Ascending aorta (tissue), 2 donors: ENCODE measurements around the gene KCNC4. TPM values are rescaled to one million over a fixed set of nuclear protein-coding genes. Genes with fewer than 3 reads are reported as not detected.
A peak's percentile ranks its signal among the peaks of the same experiment; 100 is the strongest.

Experiments
- DNase-seq, 2 donors: peaks; one replicate each; pipeline ENCODE4 v3.0.0-alpha.2; 2019; ENCODE audit warnings: low spot score in 2 of 2
- H3K27ac ChIP-seq, 2 donors: fragments of 200-600 bp; sonication (generic); one replicate each; pipeline ENCODE4 v1.5.1; 2016 to 2017; ENCODE audit warnings: mild to moderate bottlenecking in 1 of 2
- H3K27me3 ChIP-seq: fragments of 200-600 bp; sonication (generic); one replicate; pipeline ENCODE4 v1.5.1; 2017
- H3K36me3 ChIP-seq, 2 donors: fragments of 200-600 bp; sonication (generic); one replicate each; pipeline ENCODE4 v1.5.1; 2016
- H3K4me1 ChIP-seq, 2 donors: fragments of 200-600 bp; sonication (generic); one replicate each; pipeline ENCODE4 v1.5.1; 2016 to 2017; ENCODE audit warnings: mild to moderate bottlenecking in 1 of 2
- H3K4me3 ChIP-seq, 2 donors: fragments of 200-600 bp; sonication (generic); one replicate each; pipeline ENCODE4 v1.5.1; 2016 to 2017; ENCODE audit warnings: mild to moderate bottlenecking in 1 of 2
- H3K9me3 ChIP-seq, 2 donors: fragments of 200-600 bp; sonication (generic); one replicate each; pipeline ENCODE4 v1.5.1; 2016
- intact Hi-C: fragments of 100-400 bp; cut with DNase I; formaldehyde crosslinking; loops from one replicate; pipeline ENCODE4 v1.15.1; 2023
- total RNA-seq: library from RNA; depleted of rRNA; stranded (reverse); fragments of >200 nt; gene quantifications from one replicate; pipeline ENCODE4 v1.1.0, GENCODE V29; 2016
- TF ChIP-seq, protein P1 (sequence below), 3 experiments: fragments of 200-600 bp in 2 of 3; fragments of 450-650 bp in 1 of 3; sonication (generic) in 2 of 3; IDR thresholded peaks; one replicate each; pipeline ENCODE4 v1.5.1; 2016 to 2019; ENCODE audit warnings: antibody characterized with exemption in 3 of 3, mild to moderate bottlenecking in 1 of 3, moderate library complexity in 1 of 3

KCNC4 gene
- total RNA-seq, 1 donor from 2014 or later: 8.4 TPM

DNA sequence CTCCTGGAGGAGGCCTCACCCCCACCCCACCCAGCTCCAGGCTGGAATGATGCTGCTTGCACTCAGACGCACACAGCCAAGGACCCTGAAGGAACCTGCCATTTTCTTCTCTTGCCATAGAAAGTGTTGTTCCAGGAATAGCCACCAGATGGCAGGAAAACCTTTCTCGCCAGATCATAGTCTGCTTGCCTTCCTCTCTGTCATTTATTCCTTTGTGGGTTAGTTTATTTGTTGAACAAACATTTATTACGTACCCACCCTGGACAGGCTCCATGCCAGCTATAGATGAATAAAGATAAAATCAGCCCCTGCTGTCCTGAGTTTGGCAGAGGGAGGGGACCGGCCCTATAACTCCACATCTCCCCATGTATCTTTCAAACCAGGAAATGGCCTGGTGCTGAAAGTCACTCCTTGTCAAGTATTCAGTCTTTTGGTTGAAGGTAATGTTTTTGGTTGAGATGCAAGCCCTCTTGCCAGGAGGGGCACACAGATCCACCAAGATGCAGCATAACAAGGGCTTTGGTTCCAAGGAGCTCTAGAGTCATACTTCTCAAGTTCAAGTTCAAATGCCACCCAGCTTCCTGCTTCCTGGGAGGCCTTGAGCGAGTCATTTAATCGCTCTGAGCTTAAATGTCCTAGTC lies 7.0 kb upstream of the KCNC4 start:
- intact Hi-C loops: loop anchor here (1.0 kb wide), 2 partner anchors 109 to 257 kb away; no protein-coding TSS in a partner anchor
- no peaks in the 10 kb centered on the region for H3K27me3 ChIP-seq
- H3K36me3 ChIP-seq: no peaks in the 10 kb centered on the region
- H3K27ac ChIP-seq: no peak overlapping the region
- H3K4me3 ChIP-seq: no peak overlapping the region
- DNase-seq: peak in 1 of 2 donors; percentile 81
- H3K4me1 ChIP-seq: no peaks in the 10 kb centered on the region
- H3K9me3 ChIP-seq: no peaks in the 10 kb centered on the region
- TF ChIP-seq, protein P1, sequence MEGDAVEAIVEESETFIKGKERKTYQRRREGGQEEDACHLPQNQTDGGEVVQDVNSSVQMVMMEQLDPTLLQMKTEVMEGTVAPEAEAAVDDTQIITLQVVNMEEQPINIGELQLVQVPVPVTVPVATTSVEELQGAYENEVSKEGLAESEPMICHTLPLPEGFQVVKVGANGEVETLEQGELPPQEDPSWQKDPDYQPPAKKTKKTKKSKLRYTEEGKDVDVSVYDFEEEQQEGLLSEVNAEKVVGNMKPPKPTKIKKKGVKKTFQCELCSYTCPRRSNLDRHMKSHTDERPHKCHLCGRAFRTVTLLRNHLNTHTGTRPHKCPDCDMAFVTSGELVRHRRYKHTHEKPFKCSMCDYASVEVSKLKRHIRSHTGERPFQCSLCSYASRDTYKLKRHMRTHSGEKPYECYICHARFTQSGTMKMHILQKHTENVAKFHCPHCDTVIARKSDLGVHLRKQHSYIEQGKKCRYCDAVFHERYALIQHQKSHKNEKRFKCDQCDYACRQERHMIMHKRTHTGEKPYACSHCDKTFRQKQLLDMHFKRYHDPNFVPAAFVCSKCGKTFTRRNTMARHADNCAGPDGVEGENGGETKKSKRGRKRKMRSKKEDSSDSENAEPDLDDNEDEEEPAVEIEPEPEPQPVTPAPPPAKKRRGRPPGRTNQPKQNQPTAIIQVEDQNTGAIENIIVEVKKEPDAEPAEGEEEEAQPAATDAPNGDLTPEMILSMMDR (IDR thresholded peaks at IDR 0.05): peak; percentile 70 to 94 (median 79)

DNA sequence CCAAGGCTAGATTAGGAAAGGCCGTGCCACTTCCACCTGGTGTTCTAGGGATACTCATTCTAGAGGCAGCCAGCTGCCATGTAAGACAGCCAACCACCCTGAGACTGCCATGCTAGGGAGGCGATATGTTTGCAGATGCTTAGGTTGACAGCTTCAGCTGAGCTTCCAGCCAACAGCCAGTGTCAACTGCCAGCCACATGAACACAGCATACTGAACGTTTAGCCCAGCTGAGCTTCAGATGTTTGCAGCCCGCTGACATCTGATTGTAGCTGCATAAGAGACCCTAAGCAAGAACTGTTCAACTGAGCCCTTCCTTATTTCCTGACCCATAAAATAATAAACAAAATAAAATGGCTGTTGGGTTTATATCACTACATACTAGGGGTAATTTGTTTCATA lies 5.0 kb upstream of the KCNC4 start:
- DNase-seq: no peak
- no peaks in the 10 kb centered on the region for H3K36me3 ChIP-seq
- H3K4me1 ChIP-seq: peaks cover 3 to 7% of the 10 kb centered on the region in 2 donors
- TF ChIP-seq, protein P1 (IDR thresholded peaks at IDR 0.05): no peak
- no peaks in the 10 kb centered on the region for H3K27me3 ChIP-seq
- no peak overlapping the region for H3K27ac ChIP-seq
- intact Hi-C loops: no loop called here
- no peaks in the 10 kb centered on the region for H3K9me3 ChIP-seq
- H3K4me3 ChIP-seq: no peak overlapping the region

DNA sequence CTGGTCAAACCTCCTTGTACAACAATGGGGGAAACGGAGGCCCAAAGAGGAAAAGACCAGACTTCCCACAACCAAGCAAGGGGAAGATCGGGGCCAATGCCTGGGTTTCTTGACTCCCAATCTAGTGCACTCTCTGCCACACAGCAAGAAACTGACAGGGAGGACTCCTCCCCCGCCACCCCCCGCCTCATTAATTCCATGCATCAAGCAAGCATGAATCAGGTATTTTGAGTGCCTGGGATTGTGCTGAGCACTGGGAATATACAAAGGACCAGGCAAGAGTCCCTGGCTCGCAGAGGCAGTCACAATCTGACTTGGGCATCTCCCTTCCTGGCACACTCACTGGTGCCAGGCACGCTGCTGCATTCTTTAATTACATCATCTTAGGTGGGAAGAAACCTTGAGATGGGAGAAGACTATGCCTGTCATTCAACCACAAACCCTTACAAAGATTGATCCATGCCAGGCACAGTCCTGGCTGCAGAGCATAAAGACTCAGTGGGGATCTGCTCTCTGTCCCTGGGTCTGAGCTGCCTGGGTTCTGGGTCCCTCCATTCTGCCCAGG lies 4.4 kb upstream of the KCNC4 start:
- DNase-seq: no peak
- no peaks in the 10 kb centered on the region for H3K36me3 ChIP-seq
- TF ChIP-seq, protein P1 (IDR thresholded peaks at IDR 0.05): no peak

DNA sequence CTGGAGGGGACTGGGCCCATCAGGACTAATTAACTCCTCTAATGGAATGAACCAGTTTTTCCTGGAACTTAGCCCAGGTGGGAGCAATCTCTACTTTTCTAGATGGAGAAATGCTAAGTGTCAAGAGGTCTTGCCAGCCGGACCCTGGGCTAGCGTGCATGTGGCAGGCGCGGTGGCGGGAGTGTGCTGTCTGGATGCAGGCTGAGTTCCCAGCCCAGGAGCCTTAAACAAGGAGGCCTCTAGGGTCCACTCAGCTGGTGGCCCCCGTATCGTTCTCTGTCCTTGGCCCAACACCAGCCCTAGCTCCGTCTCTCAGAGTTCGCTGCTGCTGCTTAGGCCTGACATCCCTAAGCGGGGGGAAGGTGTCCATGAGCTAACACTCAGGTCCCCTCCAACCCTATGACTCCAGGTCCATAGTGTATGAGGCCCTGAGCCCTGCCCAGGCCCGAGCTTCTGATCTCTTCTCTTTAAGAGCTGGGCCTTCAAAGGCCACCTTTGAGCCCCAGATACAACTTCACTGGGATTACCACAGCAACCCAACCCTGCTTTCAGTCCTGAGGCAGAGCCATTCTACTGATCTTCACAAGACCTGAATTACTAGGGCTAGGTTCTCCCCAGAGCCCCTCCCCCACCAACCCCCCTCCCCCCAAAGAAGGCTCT lies 3.7 kb upstream of the KCNC4 start:
- H3K4me3 ChIP-seq: no peak overlapping the region
- H3K27me3 ChIP-seq: no peaks in the 10 kb centered on the region
- H3K36me3 ChIP-seq: no peaks in the 10 kb centered on the region
- H3K9me3 ChIP-seq: no peaks in the 10 kb centered on the region
- H3K27ac ChIP-seq: no peak overlapping the region
- DNase-seq: no peak
- TF ChIP-seq, protein P1 (IDR thresholded peaks at IDR 0.05): no peak
- intact Hi-C loops: no loop called here
- peaks cover 3 to 7% of the 10 kb centered on the region in 2 donors for H3K4me1 ChIP-seq

More for the DNA sequence above, 4.4 kb upstream of the KCNC4 start:
- no peak overlapping the region for H3K4me3 ChIP-seq
- H3K27me3 ChIP-seq: no peaks in the 10 kb centered on the region
- H3K27ac ChIP-seq: no peak overlapping the region
- H3K4me1 ChIP-seq: peaks cover 3 to 7% of the 10 kb centered on the region in 2 donors
- H3K9me3 ChIP-seq: no peaks in the 10 kb centered on the region
- intact Hi-C loops: no loop called here

DNA sequence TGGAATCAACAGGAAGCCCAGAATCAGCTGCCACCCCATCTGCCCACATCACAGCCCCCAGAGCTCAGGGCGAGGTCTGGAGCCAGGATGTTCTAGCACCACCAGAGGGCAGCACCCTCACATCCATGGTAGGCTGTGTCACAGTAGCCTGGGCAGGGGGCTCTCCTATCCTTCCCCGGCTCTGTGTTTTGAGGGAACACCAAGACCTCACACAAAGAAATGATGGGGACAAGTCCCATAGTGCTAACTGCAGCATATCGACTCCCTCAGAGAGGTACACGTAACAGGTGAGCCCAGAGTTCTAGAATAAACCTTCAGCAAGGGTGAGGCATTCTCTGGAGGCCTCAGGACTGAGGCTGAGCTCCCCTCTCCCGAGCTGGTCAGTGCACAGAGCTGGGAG lies 2.3 kb upstream of the KCNC4 start:
- H3K27ac ChIP-seq: no peak overlapping the region
- H3K27me3 ChIP-seq: no peaks in the 10 kb centered on the region
- peaks cover 3 to 13% of the 10 kb centered on the region in 2 donors for H3K4me1 ChIP-seq
- H3K4me3 ChIP-seq: no peak overlapping the region
- TF ChIP-seq, protein P1 (IDR thresholded peaks at IDR 0.05): peak; percentile 62 to 88 (median 85)
- no peaks in the 10 kb centered on the region for H3K36me3 ChIP-seq
- peak in 1 of 2 donors; percentile 78 for DNase-seq
- intact Hi-C loops: loop anchor here (1.0 to 2.0 kb wide), 3 partner anchors 19 to 252 kb away; no protein-coding TSS in a partner anchor
- H3K9me3 ChIP-seq: no peaks in the 10 kb centered on the region
